H1 (cell line): Measurements from ENCODE around the gene FOXN4. TPM values are rescaled to one million over a fixed set of nuclear protein-coding genes. Genes with fewer than 3 reads are reported as not detected.

Source experiments
- CTCF ChIA-PET: fragments of 300-600 bp; sonication (Branson Sonifier 250); formaldehyde crosslinking; loops from one replicate; lab custom pipeline; 2021; ENCODE audit not compliant: partially characterized antibody; lab: Charles Lee
- POLR2A ChIA-PET: fragments of 300-600 bp; sonication (Branson Sonifier 250); formaldehyde crosslinking; loops from one replicate; lab custom pipeline; 2021; ENCODE audit warnings: inconsistent platforms; ENCODE audit not compliant: partially characterized antibody; lab: Charles Lee
- DNase-seq, 2 experiments: peaks; one replicate each; pipeline versions ENCODE4 v3.0.0 to v3.0.0-alpha.2; 2010 to 2022; ENCODE audit warnings: low spot score in 2 of 2, low read depth in 1 of 2, mixed read lengths in 1 of 2
- FAIRE-seq: peaks from 2 replicates; lab custom pipeline; 2011; peaks lifted over from hg19 to GRCh38; lab: Jason Lieb, UNC
- H2AFZ ChIP-seq: 2 replicates; pipeline ENCODE4 v1.8.1; 2012; ENCODE audit warnings: low read length, inconsistent platforms
- H2AK5ac ChIP-seq: 2 replicates; pipeline ENCODE4 v1.6.1; 2013; ENCODE audit warnings: low read depth, low read length
- H2BK120ac ChIP-seq: replicated peaks from 2 replicates; pipeline ENCODE3; 2013; ENCODE audit warnings: low read depth, low read length, inconsistent platforms
- H2BK12ac ChIP-seq: 2 replicates; pipeline ENCODE4 v1.6.1; 2013; ENCODE audit warnings: low read depth, low read length
- H2BK15ac ChIP-seq: 2 replicates; pipeline ENCODE4 v1.6.1; 2013; ENCODE audit warnings: low read length
- H2BK20ac ChIP-seq: 2 replicates; pipeline ENCODE4 v1.6.1; 2013; ENCODE audit warnings: low read length
- H2BK5ac ChIP-seq: 2 replicates; pipeline ENCODE4 v1.6.1; 2013; ENCODE audit warnings: low read depth, low read length
- H3K14ac ChIP-seq: 2 replicates; pipeline ENCODE4 v1.6.1; 2013; ENCODE audit warnings: inconsistent platforms; ENCODE audit not compliant: insufficient read length
- H3K18ac ChIP-seq: 2 replicates; pipeline ENCODE4 v1.6.1; 2013; ENCODE audit warnings: low read length; ENCODE audit errors: extremely low read depth
- H3K23ac ChIP-seq: 2 replicates; pipeline ENCODE4 v1.6.1; 2013; ENCODE audit warnings: inconsistent platforms; ENCODE audit not compliant: insufficient read length
- H3K23me2 ChIP-seq: 2 replicates; pipeline ENCODE4 v1.6.1; 2013; ENCODE audit warnings: low read depth, low read length
- H3K27ac ChIP-seq: 2 replicates; pipeline ENCODE4 v1.6.1; 2011; ENCODE audit warnings: low read depth, low read length, inconsistent platforms
- H3K27me3 ChIP-seq, 4 experiments: replicated peaks in 1 of 4; 1 replicate in 1 of 4; 2 replicates in 3 of 4; pipeline versions ENCODE4 v1.6.1 to v1.8.1; 2011 to 2013; ENCODE audit warnings: low read length in 3 of 4, mild to moderate bottlenecking in 3 of 4, inconsistent platforms in 2 of 4, mixed read lengths in 2 of 4, moderate library complexity in 1 of 4; ENCODE audit not compliant: control insufficient read depth in 3 of 4, insufficient read depth in 3 of 4; ENCODE audit errors: extremely low read depth in 1 of 4
- H3K36me3 ChIP-seq, 4 experiments: 2 replicates each; pipeline versions ENCODE4 v1.6.1 to v1.8.1; 2011 to 2013; ENCODE audit warnings: mild to moderate bottlenecking in 4 of 4, low read length in 3 of 4, moderate library complexity in 2 of 4, control low read depth in 1 of 4, inconsistent platforms in 1 of 4; ENCODE audit not compliant: insufficient read depth in 4 of 4, control insufficient read depth in 2 of 4
- H3K4ac ChIP-seq: replicated peaks from 2 replicates; pipeline ENCODE3; 2013; ENCODE audit warnings: low read length, low read depth, mixed read lengths, inconsistent platforms; ENCODE audit not compliant: insufficient read length
- H3K4me1 ChIP-seq, 4 experiments: replicated peaks in 1 of 4; 1 replicate in 1 of 4; 2 replicates in 3 of 4; pipeline versions ENCODE4 v1.6.1 to v1.8.1; 2011 to 2013; ENCODE audit warnings: low read length in 3 of 4, inconsistent platforms in 2 of 4, mixed read lengths in 1 of 4; ENCODE audit not compliant: insufficient read depth in 4 of 4, control insufficient read depth in 3 of 4
- H3K4me2 ChIP-seq, 2 experiments: 2 replicates each; pipeline versions ENCODE4 v1.6.1 to v1.8.1; 2011 to 2013; ENCODE audit warnings: low read depth in 2 of 2, low read length in 2 of 2, control low read depth in 1 of 2, inconsistent platforms in 1 of 2, mild to moderate bottlenecking in 1 of 2; ENCODE audit not compliant: insufficient read depth in 1 of 2
- H3K4me3 ChIP-seq, 4 experiments: fragments of 200-600, 300-600 bp in 1 of 4; sonication (generic), shearing (Covaris generic), sonication (Bioruptor Twin) in 1 of 4; 2 replicates each; pipeline versions ENCODE4 v1.5.1 to v1.8.1; 2011 to 2016; ENCODE audit warnings: low read length in 4 of 4, low read depth in 3 of 4, control low read depth in 2 of 4, inconsistent platforms in 2 of 4, mild to moderate bottlenecking in 2 of 4, mixed read lengths in 1 of 4, moderate library complexity in 1 of 4; ENCODE audit not compliant: insufficient read depth in 2 of 4; ENCODE audit errors: extremely low read depth in 1 of 4
- H3K56ac ChIP-seq: replicated peaks from 2 replicates; pipeline ENCODE3; 2013; ENCODE audit warnings: low read depth, mild to moderate bottlenecking, mixed read lengths, low read length, inconsistent platforms; ENCODE audit not compliant: insufficient read length
- H3K79me1 ChIP-seq: 2 replicates; pipeline ENCODE4 v1.6.1; 2013; ENCODE audit warnings: low read depth, low read length, control low read depth
- H3K79me2 ChIP-seq, 2 experiments: 2 replicates each; pipeline versions ENCODE4 v1.6.1 to v1.8.1; 2012 to 2013; ENCODE audit warnings: low read length in 2 of 2, mild to moderate bottlenecking in 2 of 2, inconsistent platforms in 1 of 2; ENCODE audit not compliant: insufficient read depth in 2 of 2, control insufficient read depth in 1 of 2
- H3K9ac ChIP-seq, 4 experiments: replicated peaks in 1 of 4; 1 replicate in 1 of 4; 2 replicates in 3 of 4; pipeline versions ENCODE4 v1.6.1 to v1.8.1; 2011 to 2013; ENCODE audit warnings: low read depth in 3 of 4, low read length in 3 of 4, control low read depth in 2 of 4, mild to moderate bottlenecking in 2 of 4, moderate library complexity in 2 of 4, inconsistent platforms in 1 of 4; ENCODE audit errors: extremely low read depth in 1 of 4
- H3K9me3 ChIP-seq, 2 experiments: 2 replicates each; pipeline versions ENCODE4 v1.6.1 to v1.8.1; 2012 to 2013; ENCODE audit warnings: mild to moderate bottlenecking in 2 of 2, moderate library complexity in 2 of 2, control low read depth in 1 of 2, inconsistent platforms in 1 of 2, low read depth in 1 of 2, low read length in 1 of 2, mixed read lengths in 1 of 2; ENCODE audit not compliant: insufficient read depth in 2 of 2
- H4K20me1 ChIP-seq, 2 experiments: replicated peaks in 1 of 2; 2 replicates each; pipeline versions ENCODE3 to v1.8.1; 2011 to 2013; ENCODE audit warnings: inconsistent platforms in 2 of 2, low read length in 2 of 2, mild to moderate bottlenecking in 1 of 2; ENCODE audit not compliant: insufficient read depth in 2 of 2, control insufficient read depth in 1 of 2
- H4K5ac ChIP-seq: 2 replicates; pipeline ENCODE4 v1.6.1; 2013; ENCODE audit warnings: low read length, low read depth, mixed read lengths, inconsistent platforms; ENCODE audit not compliant: insufficient read length
- H4K8ac ChIP-seq: 2 replicates; pipeline ENCODE4 v1.8.0; 2013; ENCODE audit warnings: mild to moderate bottlenecking, moderate library complexity, low read length, inconsistent platforms; ENCODE audit not compliant: insufficient read depth; ENCODE audit errors: extremely low read depth
- H4K91ac ChIP-seq: replicated peaks from 2 replicates; pipeline ENCODE3; 2013; ENCODE audit warnings: low read length, mixed read lengths, inconsistent platforms; ENCODE audit not compliant: insufficient read length
- BCL11A ChIP-seq, 2 experiments: IDR thresholded peaks; one replicate each; pipeline ENCODE4 v1.6.1; 2011; ENCODE audit warnings: low read depth in 2 of 2, low read length in 2 of 2, mild to moderate bottlenecking in 2 of 2
- BRCA1 ChIP-seq: IDR thresholded peaks from 2 replicates; pipeline ENCODE4 v1.6.1; 2012; ENCODE audit warnings: low read depth, low read length, improper control_type of control experiment
- CREB1 ChIP-seq: IDR thresholded peaks from 2 replicates; pipeline ENCODE4 v1.6.1; 2012; ENCODE audit warnings: inconsistent platforms
- CTCF ChIP-seq, 3 experiments: IDR thresholded peaks; 1 replicate in 2 of 3; 2 replicates in 1 of 3; pipeline versions ENCODE4 v1.5.1 to v1.6.1; 2011; ENCODE audit warnings: low read length in 3 of 3, mild to moderate bottlenecking in 3 of 3, inconsistent platforms in 2 of 3, low read depth in 1 of 3, moderate library complexity in 1 of 3; ENCODE audit not compliant: insufficient read depth in 1 of 3; ENCODE audit errors: control extremely low read depth in 1 of 3
- KDM1A ChIP-seq: fragments of 200-600, 300-600 bp; sonication (generic); IDR thresholded peaks from 2 replicates; pipeline ENCODE4 v1.7.1; 2016; ENCODE audit warnings: mild to moderate bottlenecking, low read length, borderline replicate concordance
- POLR2AphosphoS5 ChIP-seq: IDR thresholded peaks from 2 replicates; pipeline ENCODE4 v1.6.1; 2011; ENCODE audit warnings: low read depth, low read length
- RBBP5 ChIP-seq: IDR thresholded peaks from 2 replicates; pipeline ENCODE4 v1.7.1; 2012; ENCODE audit warnings: low read depth, mild to moderate bottlenecking, inconsistent platforms, low read length, moderate library complexity, borderline replicate concordance
- RNF2 ChIP-seq: fragments of 200-900, 300-1000 bp; sonication (generic); IDR thresholded peaks from 2 replicates; pipeline ENCODE4 v1.7.1; 2016; ENCODE audit warnings: borderline replicate concordance, low read depth, mild to moderate bottlenecking, antibody characterized with exemption, low read length; ENCODE audit not compliant: poor library complexity, severe bottlenecking; ENCODE audit errors: missing control alignments
- SP1 ChIP-seq: IDR thresholded peaks from 2 replicates; pipeline ENCODE4 v1.6.1; 2011; ENCODE audit warnings: low read depth, low read length
- SUZ12 ChIP-seq: fragments of 200-600 bp; sonication (generic); IDR thresholded peaks from 2 replicates; pipeline ENCODE4 v1.6.1; 2012; ENCODE audit warnings: mild to moderate bottlenecking, inconsistent platforms, low read length, moderate library complexity, mixed read lengths
- TAF1 ChIP-seq: IDR thresholded peaks from 2 replicates; pipeline ENCODE4 v1.6.1; 2011; ENCODE audit warnings: mild to moderate bottlenecking, low read depth, low read length
- TEAD4 ChIP-seq: IDR thresholded peaks from 2 replicates; pipeline ENCODE4 v1.6.1; 2012; ENCODE audit warnings: low read depth, low read length, inconsistent platforms, mixed read lengths
- YY1 ChIP-seq: IDR thresholded peaks from 2 replicates; pipeline ENCODE4 v1.6.1; 2011; ENCODE audit warnings: low read depth, mild to moderate bottlenecking, low read length
- WGBS, 2 experiments: shearing (Covaris generic) in 1 of 2; methylation state at CpG; one replicate each; pipeline versions ENCODE4 v1.1.6 to v1.1.7; 2013 to 2015; ENCODE audit warnings: low lambda C conversion rate in 2 of 2, mixed read lengths in 2 of 2, inconsistent platforms in 1 of 2, low coverage in 1 of 2, missing lambda C conversion rate in 1 of 2; ENCODE audit not compliant: insufficient replicate concordance in 2 of 2, insufficient coverage in 1 of 2, insufficient read length in 1 of 2; ENCODE audit errors: extremely low coverage in 1 of 2, missing lambda C conversion rate in 1 of 2; 5-methylcytosine and 5-hydroxymethylcytosine counted together
- polyA plus RNA-seq, 7 experiments: library from polyadenylated mRNA; depleted of rRNA in 3 of 7; stranded (reverse) in 5 of 7; unstranded in 2 of 7; fragments of >200 nt in 5 of 7; fragments of 200-250 nt in 2 of 7; gene quantifications; 1 replicate in 5 of 7; 2 replicates in 1 of 7; 4 replicates in 1 of 7; pipeline versions ENCODE4 v1.2.1 to v1.2.3, GENCODE V29; 2011 to 2013; ENCODE audit warnings: missing spikeins in 2 of 7, mixed read lengths in 2 of 7
- total RNA-seq: library from RNA; stranded (reverse); fragmentation: NEBNext Ultra II Directional; extraction: Animal tissue kit (Norgen Biotek cat#: 25700); gene quantifications from 2 replicates; pipeline ENCODE4 v1.2.1, GENCODE V29; 2021

The FOXN4 gene
- total and polyA plus RNA-seq, 2 of the 8 experiments (the other 6 are each of a cell fraction or from before 2014, with no cell fraction given), result 0.26 to 0.29 TPM

DNA sequence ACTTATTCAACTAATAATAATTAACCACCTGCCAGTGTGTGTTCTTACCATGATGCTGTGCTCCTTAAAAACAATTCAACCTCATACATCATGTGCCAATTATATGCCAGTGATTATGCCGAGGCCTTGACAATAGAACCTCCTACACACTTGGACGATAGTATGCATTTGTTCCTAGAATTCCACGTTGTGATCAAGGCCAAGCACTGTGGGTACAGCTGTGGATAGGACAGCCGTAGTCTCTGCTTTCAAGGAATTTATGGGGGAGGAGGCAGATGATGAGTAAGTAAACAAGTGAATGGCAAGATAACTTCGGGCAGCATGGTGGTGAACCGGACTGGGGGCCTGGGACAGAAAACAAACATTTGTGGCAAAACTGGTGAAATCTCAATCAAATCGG, 20.6 kb upstream of the FOXN4 start:
- no peak overlapping the region for H3K14ac ChIP-seq
- H3K4me3 ChIP-seq, result no peak overlapping the region
- no peaks in the 10 kb centered on the region for H3K4me1 ChIP-seq
- no peaks in the 10 kb centered on the region for H3K79me2 ChIP-seq
- no peak overlapping the region for H3K4me2 ChIP-seq
- no peaks in the 10 kb centered on the region for H3K23me2 ChIP-seq
- H3K36me3 ChIP-seq, result no peaks in the 10 kb centered on the region
- H3K9ac ChIP-seq, result no peak overlapping the region
- no peak overlapping the region for H4K8ac ChIP-seq
- H3K9me3 ChIP-seq, result no peaks in the 10 kb centered on the region
- H4K91ac ChIP-seq, result no peak overlapping the region
- H2AFZ ChIP-seq, result no peak overlapping the region
- H3K27me3 ChIP-seq, result no peaks in the 10 kb centered on the region; a peak in 1 of 7 replicates
- H3K27ac ChIP-seq, result no peak overlapping the region
- no peaks in the 10 kb centered on the region for H3K79me1 ChIP-seq
- no peak overlapping the region for H2BK20ac ChIP-seq
- DNase-seq (no peak), FAIRE-seq (no peak)
- H2BK12ac ChIP-seq, result no peak overlapping the region
- CTCF ChIA-PET, result interaction anchor here (1.1 to 1.8 kb wide), 2 partner anchors 18 to 57 kb away, joined by 4 to 5 read pairs; partner anchors contain the start of gene MYO1H
- no peak overlapping the region for H2AK5ac ChIP-seq
- H3K23ac ChIP-seq, result no peak overlapping the region
- H3K4ac ChIP-seq, result no peak overlapping the region
- no peak overlapping the region for H2BK120ac ChIP-seq
- no peak overlapping the region for H2BK15ac ChIP-seq
- H3K18ac ChIP-seq, result no peak overlapping the region
- no peak overlapping the region for H3K56ac ChIP-seq
- H4K20me1 ChIP-seq, result no peaks in the 10 kb centered on the region
- WGBS, 2 experiments, result 88% methylated on average over 7 of the region's 7 CpGs; no CpG with 5 or more reads in 1 of the 2 experiments
- H4K5ac ChIP-seq, result no peak overlapping the region
- POLR2A ChIA-PET, result no interaction called here
- no peak overlapping the region for H2BK5ac ChIP-seq
- TF ChIP-seq BRCA1 (no peak), TAF1 (no peak), POLR2AphosphoS5 (no peak), YY1 (no peak), BCL11A (IDR thresholded peaks at IDR 0.05; ENCODE audit: low read depth in 2 of 2, low read length in 2 of 2) (no peak), CREB1 (no peak), CTCF (IDR thresholded peaks at IDR 0.05; ENCODE audit: control extremely low read depth in 1 of 3, insufficient read depth in 1 of 3, low read depth in 1 of 3, low read length in 3 of 3) (no peak), RNF2 (no peak), RBBP5 (no peak), SUZ12 (no peak), SP1 (no peak), KDM1A (no peak), TEAD4 (no peak)
